Neural progenitor cell (in vitro differentiated cells): ENCODE measurements around the gene PHLPP1. TPM values are rescaled to one million over a fixed set of nuclear protein-coding genes. Genes with fewer than 3 reads are reported as not detected.
A peak's percentile ranks its signal among the peaks of the same experiment; 100 is the strongest.

Source experiments
- DNase-seq: peaks from one replicate; pipeline ENCODE4 v3.0.0-alpha.2; 2016; ENCODE audit warnings: low spot score
- H2AFZ ChIP-seq: fragments of 200-600 bp; sonication (generic); replicated peaks from 2 replicates; pipeline ENCODE4 v1.6.1; 2016; ENCODE audit warnings: antibody characterized with exemption
- H3F3A ChIP-seq: fragments of 200-600 bp; sonication (generic); 2 replicates; pipeline ENCODE4 v1.6.1; 2016; ENCODE audit warnings: antibody characterized with exemption, low read depth
- H3K27ac ChIP-seq: fragments of 200-600 bp; sonication (generic); 2 replicates; pipeline ENCODE4 v1.5.1; 2016; ENCODE audit warnings: mild to moderate bottlenecking
- H3K27me3 ChIP-seq: fragments of 200-600 bp; sonication (generic); 2 replicates; pipeline ENCODE4 v1.6.1; 2016; ENCODE audit warnings: mild to moderate bottlenecking, moderate library complexity
- H3K36me3 ChIP-seq: fragments of 200-600 bp; sonication (generic); 2 replicates; pipeline ENCODE4 v1.5.1; 2016
- H3K4me1 ChIP-seq: fragments of 200-600 bp; sonication (generic); 2 replicates; pipeline ENCODE4 v1.6.1; 2016; ENCODE audit warnings: mixed run types
- H3K4me2 ChIP-seq: fragments of 200-600 bp; sonication (generic); 2 replicates; pipeline ENCODE4 v1.6.1; 2016
- H3K4me3 ChIP-seq: fragments of 200-600 bp; sonication (generic); 2 replicates; pipeline ENCODE4 v1.5.1; 2016
- H3K79me2 ChIP-seq: fragments of 200-600 bp; sonication (generic); 2 replicates; pipeline ENCODE4 v1.6.1; 2016; ENCODE audit warnings: low read depth
- H3K9ac ChIP-seq: fragments of 200-600 bp; sonication (generic); 2 replicates; pipeline ENCODE4 v1.6.1; 2016
- H3K9me3 ChIP-seq: fragments of 200-600 bp; sonication (generic); 2 replicates; pipeline ENCODE4 v1.5.1; 2016; ENCODE audit warnings: low read depth
- H4K20me1 ChIP-seq: fragments of 200-600 bp; sonication (generic); 2 replicates; pipeline ENCODE4 v1.6.1; 2016; ENCODE audit warnings: low read depth
- H3K27ac Mint-ChIP-seq: 3 replicates; pipeline ENCODE4 v1.8.0; 2021; ENCODE audit warnings: mixed read lengths
- H3K27me3 Mint-ChIP-seq: 2 replicates; pipeline ENCODE4 v1.8.0; 2022; ENCODE audit warnings: low read depth, mild to moderate bottlenecking, inconsistent platforms, moderate library complexity, mixed read lengths; ENCODE audit not compliant: insufficient read depth
- H3K36me3 Mint-ChIP-seq: 3 replicates; pipeline ENCODE4 v1.8.0; 2021; ENCODE audit warnings: mixed read lengths
- H3K4me1 Mint-ChIP-seq: 3 replicates; pipeline ENCODE4 v1.8.0; 2021; ENCODE audit warnings: mixed read lengths
- H3K4me3 Mint-ChIP-seq: 3 replicates; pipeline ENCODE4 v1.8.0; 2021; ENCODE audit warnings: mild to moderate bottlenecking, moderate library complexity, mixed read lengths
- H3K9me3 Mint-ChIP-seq: 3 replicates; pipeline ENCODE4 v1.8.0; 2020; ENCODE audit warnings: mixed read lengths
- CTCF ChIP-seq: fragments of 200-600 bp; sonication (generic); IDR thresholded peaks from 2 replicates; pipeline ENCODE4 v1.5.1; 2017; ENCODE audit warnings: antibody characterized with exemption, mild to moderate bottlenecking
- EZH2 ChIP-seq: fragments of 200-600 bp; sonication (generic); IDR thresholded peaks from 2 replicates; pipeline ENCODE4 v1.6.1; 2017; ENCODE audit warnings: antibody characterized with exemption, mild to moderate bottlenecking, moderate library complexity
- EZH2phosphoT487 ChIP-seq: fragments of 200-600 bp; sonication (generic); IDR thresholded peaks from 2 replicates; pipeline ENCODE4 v1.6.1; 2017; ENCODE audit warnings: antibody characterized with exemption
- total RNA-seq: library from RNA; depleted of rRNA; stranded (reverse); fragments of >200 nt; gene quantifications from 2 replicates; pipeline ENCODE4 v1.2.3, GENCODE V29; 2015; ENCODE audit warnings: low replicate concordance

Gene PHLPP1
- total RNA-seq = 20.8 and 23.8 TPM in 2 replicates

GRCh38 chr18:62715436-62715758, at the start of gene PHLPP1:
Gene PHLPP1, plus strand, starts transcription at chr18:62715541. Its CDS starts 143 bp downstream, at chr18:62715684.
- Histone ChIP-seq H4K20me1 (peaks cover 36% of the 10 kb centered on the region), H3K27me3 (no peaks in the 10 kb centered on the region), H3K36me3 (no peaks in the 10 kb centered on the region), H3K4me1 (peaks cover 21% of the 10 kb centered on the region), H3K4me2 (peak within 1 kb of the TSS; percentile 95), H3K79me2 (peaks cover 44% of the 10 kb centered on the region), H3K9ac (peak within 1 kb of the TSS; percentile 73), H2AFZ (peak within 1 kb of the TSS; percentile 69), H3K27ac (peak within 1 kb of the TSS; percentile 96), H3K9me3 (no peaks in the 10 kb centered on the region), H3F3A (peaks cover 5% of the 10 kb centered on the region), H3K4me3 (peak within 1 kb of the TSS; percentile 68)
- no peak for DNase-seq
- Mint-ChIP-seq H3K4me1 (peaks cover 24% of the 10 kb centered on the region), H3K36me3 (no peaks in the 10 kb centered on the region), H3K27me3 (peaks cover 2% of the 10 kb centered on the region), H3K27ac (peak within 1 kb of the TSS; percentile 97), H3K9me3 (peaks cover 2% of the 10 kb centered on the region), H3K4me3 (peak within 1 kb of the TSS; percentile 87)
- TF ChIP-seq CTCF (no peak), EZH2 (no peak), EZH2phosphoT487 (no peak)

- no peaks in the 10 kb centered on the region for H3K36me3 Mint-ChIP-seq
- peaks cover 7% of the 10 kb centered on the region for H3K4me1 Mint-ChIP-seq
- Histone ChIP-seq H3K27me3 (no peaks in the 10 kb centered on the region), H3K9ac (no peak overlapping the region), H3K4me1 (no peaks in the 10 kb centered on the region), H3K36me3 (no peaks in the 10 kb centered on the region), H3F3A (no peaks in the 10 kb centered on the region), H3K9me3 (no peaks in the 10 kb centered on the region), H3K4me2 (no peak overlapping the region), H3K79me2 (no peaks in the 10 kb centered on the region), H3K27ac (no peak overlapping the region), H2AFZ (no peak overlapping the region), H3K4me3 (no peak overlapping the region), H4K20me1 (no peaks in the 10 kb centered on the region)
- no peak overlapping the region for H3K27ac Mint-ChIP-seq
- peaks cover 5% of the 10 kb centered on the region for H3K9me3 Mint-ChIP-seq
- no peaks in the 10 kb centered on the region for H3K27me3 Mint-ChIP-seq
- no peak for DNase-seq
- no peak overlapping the region for H3K4me3 Mint-ChIP-seq
- TF ChIP-seq EZH2phosphoT487 (no peak), EZH2 (no peak), CTCF (no peak)
Measured at GRCh38 chr18:62669225-62669624, 46.1 kb upstream of the PHLPP1 start.

- no peak overlapping the region for H3K27ac ChIP-seq
- no peaks in the 10 kb centered on the region for H3F3A ChIP-seq
- Mint-ChIP-seq H3K9me3 (peaks cover 9% of the 10 kb centered on the region), H3K4me1 (peaks cover 7% of the 10 kb centered on the region), H3K27me3 (peaks cover 10% of the 10 kb centered on the region), H3K36me3 (no peaks in the 10 kb centered on the region), H3K27ac (no peak overlapping the region), H3K4me3 (no peak overlapping the region)
- H3K27me3 ChIP-seq = no peaks in the 10 kb centered on the region
- H4K20me1 ChIP-seq = no peaks in the 10 kb centered on the region
- DNase-seq = no peak
- no peak overlapping the region for H3K4me2 ChIP-seq
- H3K36me3 ChIP-seq = no peaks in the 10 kb centered on the region
- H3K79me2 ChIP-seq = no peaks in the 10 kb centered on the region
- H2AFZ ChIP-seq = no peak overlapping the region
- no peak overlapping the region for H3K9ac ChIP-seq
- TF ChIP-seq CTCF = no peak
- H3K4me1 ChIP-seq = no peaks in the 10 kb centered on the region
- no peaks in the 10 kb centered on the region for H3K9me3 ChIP-seq
- H3K4me3 ChIP-seq = no peak overlapping the region
Measured at GRCh38 chr18:62670573-62670972, 44.8 kb upstream of the PHLPP1 start.
